Keratinocyte (primary cell): ENCODE data around the gene THOP1. TPM values are rescaled to one million over a fixed set of nuclear protein-coding genes. Genes with fewer than 3 reads are reported as not detected.

Experiments
- DNase-seq: peaks from one replicate; pipeline ENCODE4 v3.0.0-alpha.2; 2011; ENCODE audit warnings: low read depth, missing footprints, low spot score
- FAIRE-seq: peaks from 2 replicates; lab custom pipeline; 2011; peaks lifted over from hg19 to GRCh38; lab: Jason Lieb, UNC
- H2AFZ ChIP-seq: 2 replicates; pipeline ENCODE4 v1.6.0; 2012; ENCODE audit warnings: low read length, control low read depth, inconsistent platforms; ENCODE audit not compliant: control insufficient read depth
- H3K27ac ChIP-seq: 2 replicates; pipeline ENCODE4 v1.5.1; 2011; ENCODE audit warnings: low read length; ENCODE audit not compliant: control insufficient read depth, insufficient read depth
- H3K27me3 ChIP-seq: 3 replicates; pipeline ENCODE4 v1.6.0; 2011; ENCODE audit warnings: low read length; ENCODE audit not compliant: control insufficient read depth, insufficient read depth; ENCODE audit errors: extremely low read depth
- H3K36me3 ChIP-seq, 2 experiments: 2 replicates in 1 of 2; 3 replicates in 1 of 2; pipeline ENCODE4 v1.5.1; 2011; ENCODE audit warnings: low read length in 2 of 2, mild to moderate bottlenecking in 1 of 2; ENCODE audit not compliant: control insufficient read depth in 2 of 2, insufficient read depth in 2 of 2; ENCODE audit errors: extremely low read depth in 1 of 2
- H3K4me1 ChIP-seq: 3 replicates; pipeline ENCODE4 v1.5.1; 2011; ENCODE audit warnings: low read length; ENCODE audit not compliant: control insufficient read depth, insufficient read depth; ENCODE audit errors: extremely low read depth
- H3K4me2 ChIP-seq: 3 replicates; pipeline ENCODE4 v1.6.0; 2011; ENCODE audit warnings: low read depth, low read length; ENCODE audit not compliant: control insufficient read depth, insufficient read depth; ENCODE audit errors: extremely low read depth
- H3K4me3 ChIP-seq, 3 experiments: fragments of 200-600 bp in 1 of 3; sonication (generic) in 1 of 3; 2 replicates in 2 of 3; 3 replicates in 1 of 3; pipeline ENCODE4 v1.5.1; 2011 to 2016; ENCODE audit warnings: low read length in 3 of 3, mild to moderate bottlenecking in 3 of 3, control low read depth in 2 of 3, inconsistent platforms in 1 of 3, low read depth in 1 of 3, mixed read lengths in 1 of 3, mixed run types in 1 of 3, moderate library complexity in 1 of 3; ENCODE audit not compliant: control insufficient read depth in 2 of 3, insufficient read depth in 2 of 3; ENCODE audit errors: extremely low read depth in 1 of 3
- H3K79me2 ChIP-seq: 2 replicates; pipeline ENCODE4 v1.6.0; 2012; ENCODE audit warnings: low read length; ENCODE audit not compliant: control insufficient read depth, insufficient read depth
- H3K9ac ChIP-seq: 3 replicates; pipeline ENCODE4 v1.6.0; 2011; ENCODE audit warnings: low read length; ENCODE audit not compliant: control insufficient read depth, insufficient read depth; ENCODE audit errors: extremely low read depth
- H3K9me1 ChIP-seq: 3 replicates; pipeline ENCODE4 v1.6.0; 2011; ENCODE audit warnings: low read length; ENCODE audit not compliant: control insufficient read depth, insufficient read depth; ENCODE audit errors: extremely low read depth
- H3K9me3 ChIP-seq: 2 replicates; pipeline ENCODE4 v1.5.1; 2012; ENCODE audit warnings: low read depth, low read length; ENCODE audit not compliant: control insufficient read depth
- H4K20me1 ChIP-seq: 3 replicates; pipeline ENCODE4 v1.6.0; 2011; ENCODE audit warnings: low read length; ENCODE audit not compliant: control insufficient read depth, insufficient read depth; ENCODE audit errors: extremely low read depth
- EZH2 ChIP-seq: IDR thresholded peaks from one replicate; pipeline ENCODE4 v1.6.1; 2012; ENCODE audit warnings: inconsistent platforms, mild to moderate bottlenecking, low read length, moderate library complexity
- dilution Hi-C: fragments of 300-500 bp; cut with MboI; formaldehyde crosslinking; loops from one replicate; pipeline ENCODE4 v1.7.0; 2020; ENCODE audit warnings: low sequenced_read_pairs; ENCODE audit not compliant: extremely low pct_ligation_motif_present
- polyA plus RNA-seq, 5 experiments: library from polyadenylated mRNA; depleted of rRNA in 3 of 5; stranded (reverse) in 3 of 5; stranded (forward) in 1 of 5; unstranded in 1 of 5; fragments of >200 nt; gene quantifications; 1 replicate in 1 of 5; 2 replicates in 3 of 5; 3 replicates in 1 of 5; pipeline versions ENCODE4 v1.2.1 to v1.2.3, GENCODE V29; 2011 to 2012; ENCODE audit warnings: missing spikeins in 2 of 5, low read depth in 1 of 5, low replicate concordance in 1 of 5
- TF ChIP-seq, protein P1 (sequence below), 3 experiments: IDR thresholded peaks in 1 of 3; conservative IDR thresholded peaks in 1 of 3; optimal IDR thresholded peaks in 1 of 3; 2 replicates in 2 of 3; 3 replicates in 1 of 3; pipeline versions ENCODE3 to v1.5.1; 2011; ENCODE audit warnings: low read length in 3 of 3, mild to moderate bottlenecking in 3 of 3, moderate library complexity in 2 of 3, control low read depth in 1 of 3, inconsistent platforms in 1 of 3; ENCODE audit not compliant: insufficient read depth in 2 of 3; ENCODE audit errors: extremely low read depth in 1 of 3

The THOP1 gene
- polyA plus RNA-seq, 1 donor (not counting 4 experiments of a cell fraction or from before 2014, with no cell fraction given), result 69.9 TPM

DNA sequence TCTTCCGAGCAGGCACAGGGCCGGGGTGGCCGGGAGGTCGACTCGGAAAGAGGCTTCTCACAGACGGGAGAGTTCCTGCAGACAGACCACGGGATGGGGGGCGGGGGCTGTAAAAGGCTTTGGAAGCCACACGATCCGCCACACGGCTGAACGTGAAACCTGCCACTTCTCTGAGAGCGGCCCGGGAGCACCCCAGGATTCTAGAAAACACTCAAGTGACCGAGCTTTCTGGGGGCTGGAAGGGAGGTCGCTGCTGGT is 29.9 kb upstream of the THOP1 start:
- Histone ChIP-seq H3K36me3 (peaks cover 17 to 27% of the 10 kb centered on the region in 2 experiments), H3K9me1 (no peaks in the 10 kb centered on the region), H3K79me2 (no peaks in the 10 kb centered on the region), H3K27me3 (no peaks in the 10 kb centered on the region), H3K9me3 (no peaks in the 10 kb centered on the region), H3K27ac (no peak overlapping the region), H3K4me3 (no peak overlapping the region), H2AFZ (no peak overlapping the region), H4K20me1 (peaks cover 3% of the 10 kb centered on the region), H3K4me2 (no peak overlapping the region), H3K9ac (no peak overlapping the region), H3K4me1 (no peaks in the 10 kb centered on the region)
- dilution Hi-C loops, result no loop called here
- TF ChIP-seq EZH2, result no peak
- DNase-seq, result no peak
- FAIRE-seq, result no peak

DNA sequence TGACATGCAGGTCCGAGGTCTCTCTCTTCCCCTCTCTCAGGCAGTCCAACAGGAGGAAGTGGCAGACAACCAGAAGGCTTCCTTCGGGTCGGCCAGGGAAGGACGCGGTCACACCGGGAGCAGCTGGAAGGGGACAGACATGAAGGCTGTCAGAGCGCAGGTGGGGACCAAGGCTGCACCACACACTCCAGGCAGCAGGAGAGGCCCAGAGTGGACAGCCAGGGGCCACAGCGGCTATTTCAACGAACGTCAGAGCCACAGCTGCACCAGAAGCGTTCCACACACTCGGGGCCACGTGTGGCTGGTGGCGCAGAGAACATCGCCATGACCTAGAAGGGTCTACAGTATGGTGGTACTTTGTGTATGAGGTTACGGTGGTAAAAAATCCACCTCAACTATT is 29.5 kb upstream of the THOP1 start:
- peaks cover 22 to 30% of the 10 kb centered on the region in 2 experiments for H3K36me3 ChIP-seq
- no peak for DNase-seq
- H4K20me1 ChIP-seq, result peaks cover 3% of the 10 kb centered on the region
- no peaks in the 10 kb centered on the region for H3K4me1 ChIP-seq
- no peak overlapping the region for H3K9ac ChIP-seq
- H3K9me1 ChIP-seq, result no peaks in the 10 kb centered on the region
- no peaks in the 10 kb centered on the region for H3K9me3 ChIP-seq
- dilution Hi-C loops, result no loop called here
- H3K79me2 ChIP-seq, result no peaks in the 10 kb centered on the region
- no peak overlapping the region for H2AFZ ChIP-seq
- no peak overlapping the region for H3K27ac ChIP-seq
- H3K4me2 ChIP-seq, result no peak overlapping the region
- no peak overlapping the region for H3K4me3 ChIP-seq
- no peaks in the 10 kb centered on the region for H3K27me3 ChIP-seq
- FAIRE-seq, result no peak
- no peak for TF ChIP-seq EZH2
- TF ChIP-seq, protein P1, sequence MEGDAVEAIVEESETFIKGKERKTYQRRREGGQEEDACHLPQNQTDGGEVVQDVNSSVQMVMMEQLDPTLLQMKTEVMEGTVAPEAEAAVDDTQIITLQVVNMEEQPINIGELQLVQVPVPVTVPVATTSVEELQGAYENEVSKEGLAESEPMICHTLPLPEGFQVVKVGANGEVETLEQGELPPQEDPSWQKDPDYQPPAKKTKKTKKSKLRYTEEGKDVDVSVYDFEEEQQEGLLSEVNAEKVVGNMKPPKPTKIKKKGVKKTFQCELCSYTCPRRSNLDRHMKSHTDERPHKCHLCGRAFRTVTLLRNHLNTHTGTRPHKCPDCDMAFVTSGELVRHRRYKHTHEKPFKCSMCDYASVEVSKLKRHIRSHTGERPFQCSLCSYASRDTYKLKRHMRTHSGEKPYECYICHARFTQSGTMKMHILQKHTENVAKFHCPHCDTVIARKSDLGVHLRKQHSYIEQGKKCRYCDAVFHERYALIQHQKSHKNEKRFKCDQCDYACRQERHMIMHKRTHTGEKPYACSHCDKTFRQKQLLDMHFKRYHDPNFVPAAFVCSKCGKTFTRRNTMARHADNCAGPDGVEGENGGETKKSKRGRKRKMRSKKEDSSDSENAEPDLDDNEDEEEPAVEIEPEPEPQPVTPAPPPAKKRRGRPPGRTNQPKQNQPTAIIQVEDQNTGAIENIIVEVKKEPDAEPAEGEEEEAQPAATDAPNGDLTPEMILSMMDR (optimal IDR thresholded peaks at IDR 0.05 in 1 of 3, IDR thresholded peaks at IDR 0.05 in 1 of 3, conservative IDR thresholded peaks at IDR 0.05 in 1 of 3; ENCODE audit: extremely low read depth in 1 of 3, insufficient read depth in 2 of 3, low read length in 3 of 3), result no peak

DNA sequence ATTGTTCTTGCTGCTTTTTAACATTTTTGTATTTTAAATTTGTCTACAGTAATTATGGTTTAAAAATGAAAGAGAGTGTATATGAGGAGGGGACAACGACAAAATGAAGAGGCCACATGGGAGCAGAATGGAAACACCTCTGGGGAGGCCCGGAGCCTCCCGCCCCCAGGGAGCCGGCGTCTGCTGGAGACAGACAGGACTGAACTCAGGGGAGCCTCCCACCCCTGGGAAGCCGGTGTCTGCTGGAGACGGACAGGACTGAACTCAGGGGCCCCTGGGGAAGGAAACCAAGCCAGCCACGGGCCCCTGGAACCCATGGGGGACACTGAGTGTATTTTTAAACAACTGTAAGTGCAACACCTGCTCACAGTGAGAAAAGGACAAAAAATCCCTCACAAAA is 28.8 kb upstream of the THOP1 start:
- no peaks in the 10 kb centered on the region for H3K79me2 ChIP-seq
- dilution Hi-C loops, result no loop called here
- H3K4me1 ChIP-seq, result no peaks in the 10 kb centered on the region
- H3K4me3 ChIP-seq, result no peak overlapping the region
- H3K27ac ChIP-seq, result no peak overlapping the region
- H3K36me3 ChIP-seq, result peaks cover 24 to 32% of the 10 kb centered on the region in 2 experiments
- peaks cover 3% of the 10 kb centered on the region for H4K20me1 ChIP-seq
- no peak overlapping the region for H3K9ac ChIP-seq
- no peak for TF ChIP-seq EZH2
- TF ChIP-seq, protein P1 (optimal IDR thresholded peaks at IDR 0.05 in 1 of 3, IDR thresholded peaks at IDR 0.05 in 1 of 3, conservative IDR thresholded peaks at IDR 0.05 in 1 of 3; ENCODE audit: extremely low read depth in 1 of 3, insufficient read depth in 2 of 3, low read length in 3 of 3), result no peak
- DNase-seq, result no peak
- H3K9me3 ChIP-seq, result no peaks in the 10 kb centered on the region
- FAIRE-seq, result no peak
- H3K27me3 ChIP-seq, result no peaks in the 10 kb centered on the region
- no peak overlapping the region for H2AFZ ChIP-seq
- H3K9me1 ChIP-seq, result no peaks in the 10 kb centered on the region
- no peak overlapping the region for H3K4me2 ChIP-seq
